ENCODE measurements around the gene MYH16.
"Not testable (repeated sequence)": the region's sequence is repeated elsewhere in the genome, so short reads cannot be mapped to it uniquely, and the experiment has no call there.

DNA sequence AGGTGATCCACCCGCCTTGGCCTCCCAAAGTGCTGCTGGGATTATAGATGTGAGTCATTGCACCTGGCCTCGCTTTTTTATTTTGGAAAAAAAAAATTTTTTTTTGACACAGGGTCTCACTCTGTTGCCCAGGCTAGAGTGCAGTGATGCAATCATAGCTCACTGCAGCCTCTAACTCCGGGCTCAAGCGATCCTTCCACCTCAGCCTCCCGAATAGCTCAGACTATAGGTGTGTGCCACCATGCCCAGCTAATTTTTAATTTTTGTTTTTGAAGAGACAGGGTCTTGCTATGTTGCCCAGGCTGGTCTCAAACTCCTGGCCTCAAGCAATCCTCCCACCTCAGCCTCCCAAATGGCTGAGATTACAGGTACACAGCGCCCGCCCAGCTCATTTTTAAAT, 2.3 kb downstream of the MYH16 start:
- not testable (repeated sequence) for TF ChIP-seq EZH2 (IDR thresholded peaks at IDR 0.05; ENCODE audit: borderline replicate concordance, low read length); CTCF (conservative IDR thresholded peaks at IDR 0.05 in 1 of 2, IDR thresholded peaks at IDR 0.05 in 1 of 2; ENCODE audit: extremely low read depth in 1 of 2, insufficient read depth in 1 of 2, low read depth in 1 of 2, low read length in 2 of 2)

Measured in mammary epithelial cell (primary cell).